SK-N-SH (cell line): ENCODE results near the gene MROH7. TPM values are rescaled to one million over a fixed set of nuclear protein-coding genes. Genes with fewer than 3 reads are reported as not detected.

Source experiments
- CTCF ChIA-PET: fragments of 300-600, 350-600 bp; formaldehyde crosslinking; extraction: SDS; loops from one replicate; lab custom pipeline; 2021; lab: Yijun Ruan, JAX
- POLR2A ChIA-PET: fragments of 350-600 bp; sonication (Branson Sonifier 250); formaldehyde crosslinking; extraction: SDS; loops from one replicate; lab custom pipeline; 2020; ENCODE audit warnings: antibody characterized with exemption, inconsistent platforms; lab: Yijun Ruan, JAX
- DNase-seq: peaks from one replicate; pipeline ENCODE4 v3.0.0; 2012
- H2AFZ ChIP-seq: fragments of 200-600 bp; sonication (generic); 2 replicates; pipeline ENCODE4 v1.8.1; 2016; ENCODE audit warnings: antibody characterized with exemption, mild to moderate bottlenecking, low read depth
- H3F3A ChIP-seq: fragments of 200-600 bp; sonication (generic); replicated peaks from 2 replicates; pipeline ENCODE3; 2016; ENCODE audit warnings: antibody characterized with exemption, mild to moderate bottlenecking; ENCODE audit not compliant: insufficient read depth
- H3K27ac ChIP-seq, 2 experiments: fragments of 200-500 bp in 1 of 2; fragments of 200-600 bp in 1 of 2; sonication (Bioruptor generic) in 1 of 2; sonication (generic), shearing (Covaris generic) in 1 of 2; 2 replicates each; pipeline versions ENCODE4 v1.5.1 to v1.6.1; 2014 to 2016; ENCODE audit warnings: low read depth in 2 of 2, inconsistent platforms in 1 of 2, low read length in 1 of 2, mild to moderate bottlenecking in 1 of 2, mixed read lengths in 1 of 2
- H3K27me3 ChIP-seq: fragments of 200-600 bp; sonication (generic), shearing (Covaris generic); 2 replicates; pipeline ENCODE4 v1.6.1; 2016; ENCODE audit warnings: mixed run types; ENCODE audit not compliant: insufficient read depth
- H3K36me3 ChIP-seq, 2 experiments: fragments of 200-500 bp in 1 of 2; fragments of 200-600 bp in 1 of 2; sonication (Bioruptor generic) in 1 of 2; sonication (generic) in 1 of 2; replicated peaks in 1 of 2; 2 replicates each; pipeline versions ENCODE3 to v1.5.1; 2014 to 2016; ENCODE audit warnings: low read length in 1 of 2, mild to moderate bottlenecking in 1 of 2; ENCODE audit not compliant: insufficient read depth in 2 of 2, control insufficient read depth in 1 of 2
- H3K4me1 ChIP-seq, 2 experiments: fragments of 200-500 bp in 1 of 2; fragments of 200-600 bp in 1 of 2; sonication (Bioruptor generic) in 1 of 2; sonication (generic), shearing (Covaris generic) in 1 of 2; 2 replicates each; pipeline versions ENCODE4 v1.5.1 to v1.6.1; 2014 to 2016; ENCODE audit warnings: low read depth in 1 of 2, low read length in 1 of 2, mixed run types in 1 of 2; ENCODE audit not compliant: insufficient read depth in 2 of 2, control insufficient read depth in 1 of 2
- H3K4me2 ChIP-seq: fragments of 200-600 bp; sonication (generic), shearing (Covaris generic); 2 replicates; pipeline ENCODE4 v1.6.1; 2017; ENCODE audit warnings: mixed run types
- H3K4me3 ChIP-seq, 2 experiments: fragments of 200-500 bp in 1 of 2; fragments of 200-600 bp in 1 of 2; sonication (Bioruptor generic) in 1 of 2; sonication (generic), shearing (Covaris generic) in 1 of 2; 2 replicates each; pipeline versions ENCODE4 v1.5.1 to v1.8.1; 2014 to 2016; ENCODE audit warnings: low read depth in 2 of 2, inconsistent platforms in 1 of 2, low read length in 1 of 2, mild to moderate bottlenecking in 1 of 2, mixed read lengths in 1 of 2, moderate library complexity in 1 of 2
- H3K79me2 ChIP-seq: fragments of 200-600 bp; sonication (generic); 2 replicates; pipeline ENCODE4 v1.8.1; 2017; ENCODE audit warnings: mild to moderate bottlenecking; ENCODE audit not compliant: insufficient read depth
- H3K9ac ChIP-seq: fragments of 200-600 bp; sonication (generic); 2 replicates; pipeline ENCODE4 v1.6.1; 2017; ENCODE audit warnings: mixed run types
- H3K9me2 ChIP-seq: fragments of 200-600 bp; sonication (generic); 2 replicates; pipeline ENCODE4 v1.6.1; 2017; ENCODE audit warnings: mixed run types
- H3K9me3 ChIP-seq: fragments of 200-600 bp; sonication (generic); 2 replicates; pipeline ENCODE4 v1.6.1; 2017; ENCODE audit warnings: mixed run types, mild to moderate bottlenecking, moderate library complexity
- H4K20me1 ChIP-seq: fragments of 200-600 bp; sonication (generic); 2 replicates; pipeline ENCODE4 v1.6.1; 2017; ENCODE audit warnings: mild to moderate bottlenecking, mixed run types; ENCODE audit not compliant: insufficient read depth
- CHD2 ChIP-seq: fragments of 150-350 bp; IDR thresholded peaks from 2 replicates; pipeline ENCODE4 v1.6.1; 2018; ENCODE audit warnings: low read length; ENCODE audit not compliant: partially characterized antibody
- EP300 ChIP-seq, 2 experiments: IDR thresholded peaks; 2 replicates each; pipeline versions ENCODE4 v1.4.0 to v1.6.1; 2012; ENCODE audit warnings: borderline replicate concordance in 1 of 2, low read depth in 1 of 2, low read length in 1 of 2
- FOSL2 ChIP-seq: IDR thresholded peaks from 2 replicates; pipeline ENCODE4 v1.4.0; 2012; ENCODE audit warnings: low read depth, mild to moderate bottlenecking, moderate library complexity, borderline replicate concordance
- FOXJ3 ChIP-seq: sonication (generic); formaldehyde crosslinking; IDR thresholded peaks from 2 replicates; pipeline ENCODE4 v1.5.1; 2020; ENCODE audit warnings: mild to moderate bottlenecking, missing genetic modification reagents
- MEF2A ChIP-seq: IDR thresholded peaks from 2 replicates; pipeline ENCODE4 v1.4.0; 2012; ENCODE audit warnings: low read depth, borderline replicate concordance
- MXI1 ChIP-seq: IDR thresholded peaks from 2 replicates; pipeline ENCODE4 v1.6.1; 2012; ENCODE audit warnings: mild to moderate bottlenecking, low read depth, low read length, improper control_type of control experiment
- NRF1 ChIP-seq: IDR thresholded peaks from 2 replicates; pipeline ENCODE4 v1.6.1; 2012; ENCODE audit warnings: low read depth, mild to moderate bottlenecking, low read length
- RAD21 ChIP-seq: IDR thresholded peaks from 2 replicates; pipeline ENCODE4 v1.6.1; 2012; ENCODE audit warnings: mild to moderate bottlenecking, low read length
- RCOR1 ChIP-seq: fragments of 150-350 bp; IDR thresholded peaks from 2 replicates; pipeline ENCODE4 v1.6.1; 2017; ENCODE audit warnings: antibody characterized with exemption, low read length
- RFX5 ChIP-seq: IDR thresholded peaks from 2 replicates; pipeline ENCODE4 v1.6.1; 2012; ENCODE audit warnings: mild to moderate bottlenecking, improper control_type of control experiment, low read length
- RXRA ChIP-seq: IDR thresholded peaks from 2 replicates; pipeline ENCODE4 v1.4.0; 2012; ENCODE audit warnings: low read depth, mild to moderate bottlenecking, borderline replicate concordance
- TCF12 ChIP-seq: IDR thresholded peaks from 2 replicates; pipeline ENCODE4 v1.4.0; 2012
- polyA plus RNA-seq, 3 experiments: library from polyadenylated mRNA; depleted of rRNA; stranded (reverse); fragments of >200 nt; gene quantifications; 2 replicates each; pipeline ENCODE4 v1.2.3, GENCODE V29; 2012
- TF ChIP-seq, protein P1 (sequence below): IDR thresholded peaks from 2 replicates; pipeline ENCODE4 v1.4.0; 2012; ENCODE audit warnings: low read depth, borderline replicate concordance
- TF ChIP-seq, protein P2 (sequence below): IDR thresholded peaks from 2 replicates; pipeline ENCODE4 v1.4.0; 2012; ENCODE audit warnings: low read depth, borderline replicate concordance
- TF ChIP-seq, protein P3 (sequence below): IDR thresholded peaks from 2 replicates; pipeline ENCODE4 v1.6.1; 2012; ENCODE audit warnings: mild to moderate bottlenecking, low read depth, low read length, moderate library complexity
- TF ChIP-seq, protein P4 (sequence below): IDR thresholded peaks from 2 replicates; pipeline ENCODE4 v1.4.0; 2012; ENCODE audit warnings: low read depth

MROH7 gene
- polyA plus RNA-seq, 1 of the 3 experiments (the other 2 are of a cell fraction) = 0.51 TPM

DNA sequence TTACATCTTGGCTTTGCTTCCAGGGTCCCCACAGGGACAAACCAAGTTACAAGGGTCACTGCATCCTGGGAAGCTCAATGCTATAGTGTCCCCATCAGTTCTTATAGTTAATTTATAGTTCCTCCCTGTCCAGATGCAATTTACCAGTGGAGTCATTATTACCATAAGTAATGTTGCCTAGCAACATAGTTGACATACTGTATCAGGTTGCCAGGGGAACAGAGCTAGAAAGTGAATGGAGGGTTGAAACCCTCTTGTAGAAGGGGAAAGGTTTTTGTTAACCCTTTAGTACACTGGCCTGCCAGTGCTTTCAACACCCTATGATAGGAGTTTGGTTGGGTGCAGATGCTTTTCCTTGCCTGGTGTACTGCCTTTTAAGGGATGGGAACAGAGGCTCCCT is 39.8 kb downstream of the MROH7 start:
- DNase-seq = peak; percentile 45
- CTCF ChIA-PET = interaction anchor here (1.6 to 3.4 kb wide), 2 partner anchors 9 to 110 kb away, joined by 5 to 11 read pairs; no protein-coding TSS in a partner anchor
- no peaks in the 10 kb centered on the region; a peak in 1 of 4 replicates for H3K4me1 ChIP-seq

More for the DNA sequence above, 39.8 kb downstream of the MROH7 start:
- POLR2A ChIA-PET = no interaction called here
- Histone ChIP-seq H3K9ac (no peak overlapping the region), H2AFZ (no peak overlapping the region), H3K4me3 (no peak overlapping the region), H4K20me1 (no peaks in the 10 kb centered on the region), H3K27ac (no peak overlapping the region), H3K9me3 (no peaks in the 10 kb centered on the region), H3K27me3 (no peaks in the 10 kb centered on the region), H3F3A (no peaks in the 10 kb centered on the region), H3K36me3 (no peaks in the 10 kb centered on the region), H3K4me2 (no peak overlapping the region), H3K9me2 (no peaks in the 10 kb centered on the region), H3K79me2 (no peaks in the 10 kb centered on the region)
- TF ChIP-seq RXRA = no peak
- TF ChIP-seq CHD2 = no peak
- TF ChIP-seq, protein P1, sequence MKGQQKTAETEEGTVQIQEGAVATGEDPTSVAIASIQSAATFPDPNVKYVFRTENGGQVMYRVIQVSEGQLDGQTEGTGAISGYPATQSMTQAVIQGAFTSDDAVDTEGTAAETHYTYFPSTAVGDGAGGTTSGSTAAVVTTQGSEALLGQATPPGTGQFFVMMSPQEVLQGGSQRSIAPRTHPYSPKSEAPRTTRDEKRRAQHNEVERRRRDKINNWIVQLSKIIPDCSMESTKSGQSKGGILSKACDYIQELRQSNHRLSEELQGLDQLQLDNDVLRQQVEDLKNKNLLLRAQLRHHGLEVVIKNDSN = no peak
- no peak for TF ChIP-seq EP300 (IDR thresholded peaks at IDR 0.05; ENCODE audit: borderline replicate concordance in 1 of 2, low read depth in 1 of 2, low read length in 1 of 2)
- TF ChIP-seq MEF2A = no peak
- TF ChIP-seq, protein P2, sequence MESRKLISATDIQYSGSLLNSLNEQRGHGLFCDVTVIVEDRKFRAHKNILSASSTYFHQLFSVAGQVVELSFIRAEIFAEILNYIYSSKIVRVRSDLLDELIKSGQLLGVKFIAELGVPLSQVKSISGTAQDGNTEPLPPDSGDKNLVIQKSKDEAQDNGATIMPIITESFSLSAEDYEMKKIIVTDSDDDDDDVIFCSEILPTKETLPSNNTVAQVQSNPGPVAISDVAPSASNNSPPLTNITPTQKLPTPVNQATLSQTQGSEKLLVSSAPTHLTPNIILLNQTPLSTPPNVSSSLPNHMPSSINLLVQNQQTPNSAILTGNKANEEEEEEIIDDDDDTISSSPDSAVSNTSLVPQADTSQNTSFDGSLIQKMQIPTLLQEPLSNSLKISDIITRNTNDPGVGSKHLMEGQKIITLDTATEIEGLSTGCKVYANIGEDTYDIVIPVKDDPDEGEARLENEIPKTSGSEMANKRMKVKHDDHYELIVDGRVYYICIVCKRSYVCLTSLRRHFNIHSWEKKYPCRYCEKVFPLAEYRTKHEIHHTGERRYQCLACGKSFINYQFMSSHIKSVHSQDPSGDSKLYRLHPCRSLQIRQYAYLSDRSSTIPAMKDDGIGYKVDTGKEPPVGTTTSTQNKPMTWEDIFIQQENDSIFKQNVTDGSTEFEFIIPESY = no peak
- TF ChIP-seq, protein P3, sequence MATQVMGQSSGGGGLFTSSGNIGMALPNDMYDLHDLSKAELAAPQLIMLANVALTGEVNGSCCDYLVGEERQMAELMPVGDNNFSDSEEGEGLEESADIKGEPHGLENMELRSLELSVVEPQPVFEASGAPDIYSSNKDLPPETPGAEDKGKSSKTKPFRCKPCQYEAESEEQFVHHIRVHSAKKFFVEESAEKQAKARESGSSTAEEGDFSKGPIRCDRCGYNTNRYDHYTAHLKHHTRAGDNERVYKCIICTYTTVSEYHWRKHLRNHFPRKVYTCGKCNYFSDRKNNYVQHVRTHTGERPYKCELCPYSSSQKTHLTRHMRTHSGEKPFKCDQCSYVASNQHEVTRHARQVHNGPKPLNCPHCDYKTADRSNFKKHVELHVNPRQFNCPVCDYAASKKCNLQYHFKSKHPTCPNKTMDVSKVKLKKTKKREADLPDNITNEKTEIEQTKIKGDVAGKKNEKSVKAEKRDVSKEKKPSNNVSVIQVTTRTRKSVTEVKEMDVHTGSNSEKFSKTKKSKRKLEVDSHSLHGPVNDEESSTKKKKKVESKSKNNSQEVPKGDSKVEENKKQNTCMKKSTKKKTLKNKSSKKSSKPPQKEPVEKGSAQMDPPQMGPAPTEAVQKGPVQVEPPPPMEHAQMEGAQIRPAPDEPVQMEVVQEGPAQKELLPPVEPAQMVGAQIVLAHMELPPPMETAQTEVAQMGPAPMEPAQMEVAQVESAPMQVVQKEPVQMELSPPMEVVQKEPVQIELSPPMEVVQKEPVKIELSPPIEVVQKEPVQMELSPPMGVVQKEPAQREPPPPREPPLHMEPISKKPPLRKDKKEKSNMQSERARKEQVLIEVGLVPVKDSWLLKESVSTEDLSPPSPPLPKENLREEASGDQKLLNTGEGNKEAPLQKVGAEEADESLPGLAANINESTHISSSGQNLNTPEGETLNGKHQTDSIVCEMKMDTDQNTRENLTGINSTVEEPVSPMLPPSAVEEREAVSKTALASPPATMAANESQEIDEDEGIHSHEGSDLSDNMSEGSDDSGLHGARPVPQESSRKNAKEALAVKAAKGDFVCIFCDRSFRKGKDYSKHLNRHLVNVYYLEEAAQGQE = no peak
- TF ChIP-seq RCOR1 = no peak
- no peak for TF ChIP-seq RFX5
- TF ChIP-seq FOSL2 = no peak
- TF ChIP-seq RAD21 = no peak
- TF ChIP-seq TCF12 = no peak
- no peak for TF ChIP-seq NRF1
- TF ChIP-seq, protein P4, sequence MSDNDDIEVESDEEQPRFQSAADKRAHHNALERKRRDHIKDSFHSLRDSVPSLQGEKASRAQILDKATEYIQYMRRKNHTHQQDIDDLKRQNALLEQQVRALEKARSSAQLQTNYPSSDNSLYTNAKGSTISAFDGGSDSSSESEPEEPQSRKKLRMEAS = no peak
- no peak for TF ChIP-seq FOXJ3 (CRISPR knock-in tag)
- TF ChIP-seq MXI1 = no peak
